Measurements from ENCODE around the gene BHLHA15. TPM values are rescaled to one million over a fixed set of nuclear protein-coding genes. Genes with fewer than 3 reads are reported as not detected.
A peak's percentile ranks its signal among the peaks of the same experiment; 100 is the strongest.

BHLHA15 gene
- total and polyA plus RNA-seq, 2 of the 13 experiments (the other 11 are each of a cell fraction or from before 2014, with no cell fraction given): 1.9 to 6.1 TPM

- TF ChIP-seq ZNF691 (CRISPR knock-in tag; IDR thresholded peaks at IDR 0.05; ENCODE audit: borderline replicate concordance, low read depth) (no peak), ZNF180 (CRISPR knock-in tag; IDR thresholded peaks at IDR 0.05; ENCODE audit: borderline replicate concordance, low read depth) (no peak), TBX3 (IDR thresholded peaks at IDR 0.05; ENCODE audit: borderline replicate concordance) (no peak), ZNF547 (CRISPR knock-in tag; IDR thresholded peaks at IDR 0.05) (peak; percentile 73), ZNF317 (CRISPR knock-in tag; IDR thresholded peaks at IDR 0.05) (0 out of 2 replicates have a peak, but pooled peaks have one; percentile 11), NFE2 (CRISPR knock-in tag; IDR thresholded peaks at IDR 0.05) (no peak), ZNF572 (CRISPR knock-in tag; IDR thresholded peaks at IDR 0.05) (no peak), KDM2A (CRISPR knock-in tag; IDR thresholded peaks at IDR 0.05; ENCODE audit: borderline replicate concordance, low read depth) (peak; percentile 86), NBN (conservative IDR thresholded peaks at IDR 0.05) (no peak), ZNF776 (CRISPR knock-in tag; IDR thresholded peaks at IDR 0.05) (peak; percentile 90), ZNF512 (CRISPR knock-in tag; IDR thresholded peaks at IDR 0.05) (no peak), CBX2 (IDR thresholded peaks at IDR 0.05; ENCODE audit: low read depth, low read length) (no peak), CBX2 (CRISPR knock-in tag; IDR thresholded peaks at IDR 0.05; ENCODE audit: low read depth) (no peak), ZNF543 (CRISPR knock-in tag; IDR thresholded peaks at IDR 0.05) (0 out of 2 replicates have a peak, but pooled peaks have one; percentile 50), STAT6 (CRISPR knock-in tag; IDR thresholded peaks at IDR 0.05; ENCODE audit: borderline replicate concordance) (0 out of 2 replicates have a peak, but pooled peaks have one; percentile 38), CBX1 (IDR thresholded peaks at IDR 0.05; ENCODE audit: low read depth) (no peak), ZNF780A (CRISPR knock-in tag; IDR thresholded peaks at IDR 0.05) (no peak), TCF12 (IDR thresholded peaks at IDR 0.05) (no peak), TCF12 (CRISPR knock-in tag; IDR thresholded peaks at IDR 0.05) (peak; percentile 70; the same call in 1 of the 2 replicates), NFE2L1 (CRISPR knock-in tag; IDR thresholded peaks at IDR 0.05; ENCODE audit: borderline replicate concordance) (no peak), MAF1 (CRISPR knock-in tag; IDR thresholded peaks at IDR 0.05; ENCODE audit: borderline replicate concordance) (no peak), ZBTB20 (CRISPR knock-in tag; IDR thresholded peaks at IDR 0.05; ENCODE audit: borderline replicate concordance, low read depth) (no peak), U2AF1 (optimal IDR thresholded peaks at IDR 0.05; ENCODE audit: low read depth, low read length) (no peak), YEATS4 (CRISPR knock-in tag; IDR thresholded peaks at IDR 0.05; ENCODE audit: borderline replicate concordance) (peak; percentile 89)
Measured at GRCh38 chr7:98251601-98252424, 40.6 kb downstream of the BHLHA15 start, which contains the start of gene TECPR1 (continued).

Data from HepG2 (cell line).